Stimulated activated CD4-positive, alpha-beta T cell treated with anti-CD3 and anti-CD28 coated beads, TNF-alpha, amount 100 ng/mL, for 48 hours (primary cell): ENCODE results near the gene IL22RA1.

ENCODE experiments used
- DNase-seq, 3 donors: peaks; one replicate each; pipeline ENCODE4 v3.0.0-alpha.2; 2020; ENCODE audit warnings: low read depth in 3 of 3

IL22RA1 gene

DNA sequence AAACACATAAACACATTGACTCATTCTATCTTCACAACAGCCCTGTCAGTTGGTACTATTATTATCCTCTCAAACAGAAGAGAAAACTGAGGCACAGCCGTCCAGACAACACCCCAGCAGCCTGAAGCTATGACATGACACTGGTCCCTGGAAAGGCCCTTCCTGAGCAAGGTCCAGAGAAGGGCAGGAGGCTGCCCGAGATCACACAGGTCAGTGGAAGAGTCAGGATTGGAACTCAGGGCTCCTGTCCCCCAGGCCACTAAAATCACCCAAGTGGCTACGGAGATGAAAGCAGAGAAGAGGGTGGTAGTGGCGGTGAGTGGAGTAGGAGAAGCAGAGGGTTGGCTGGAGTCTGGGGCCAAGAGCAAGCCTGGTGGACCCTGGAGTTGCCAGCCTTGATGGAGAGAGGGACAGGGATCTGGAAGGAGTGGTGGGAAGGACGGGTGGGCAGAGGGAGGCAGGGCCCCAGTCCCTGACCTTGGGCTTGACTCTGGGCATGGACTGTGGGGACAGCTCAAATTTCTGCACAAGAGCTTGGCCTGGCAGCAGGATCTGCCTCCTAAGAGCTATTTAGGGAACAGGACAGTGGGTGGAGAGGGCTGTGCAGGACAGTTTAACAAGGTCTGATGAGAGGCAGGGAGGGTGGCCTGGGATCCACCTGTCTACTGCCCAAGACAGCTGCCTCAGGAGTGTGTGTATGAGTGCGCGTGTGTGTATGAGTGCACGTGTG is 46.8 kb downstream of the IL22RA1 start:
- DNase-seq: no peak

DNA sequence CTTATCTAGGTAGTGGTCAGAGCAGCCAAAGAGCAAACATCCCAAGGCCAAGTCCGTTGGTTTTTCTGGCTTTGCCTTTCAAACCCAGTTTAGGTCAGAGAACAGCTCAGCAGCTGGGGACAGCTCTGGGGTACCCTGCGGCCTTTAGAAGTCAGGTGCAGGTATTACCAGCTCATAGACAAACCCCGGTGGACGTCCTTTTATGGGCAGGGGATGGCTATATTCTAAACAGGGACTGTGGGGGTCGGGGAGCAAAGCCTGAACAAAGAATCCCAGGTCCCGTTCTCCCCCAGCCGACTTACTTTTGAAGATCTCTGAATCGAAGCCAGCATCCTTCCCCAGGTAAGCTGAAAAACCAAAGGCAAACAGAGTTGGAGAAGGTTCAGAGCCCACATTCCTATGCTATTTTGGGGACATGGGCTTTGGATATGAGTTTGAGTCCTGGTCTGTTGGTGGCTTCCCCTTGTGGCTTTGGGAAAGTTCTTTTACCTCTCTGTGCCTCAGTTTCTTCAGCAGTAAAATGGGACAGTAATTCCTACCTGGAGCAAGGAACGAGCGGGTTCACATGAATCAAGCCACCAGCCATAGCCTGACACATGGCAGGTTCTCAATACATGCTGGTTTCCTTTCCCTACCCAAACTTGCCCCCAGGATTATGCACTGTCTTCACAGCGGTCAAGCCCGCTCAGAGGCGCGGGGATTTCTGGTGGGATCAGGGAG is 47.6 kb downstream of the IL22RA1 start:
- DNase-seq: no peak

DNA sequence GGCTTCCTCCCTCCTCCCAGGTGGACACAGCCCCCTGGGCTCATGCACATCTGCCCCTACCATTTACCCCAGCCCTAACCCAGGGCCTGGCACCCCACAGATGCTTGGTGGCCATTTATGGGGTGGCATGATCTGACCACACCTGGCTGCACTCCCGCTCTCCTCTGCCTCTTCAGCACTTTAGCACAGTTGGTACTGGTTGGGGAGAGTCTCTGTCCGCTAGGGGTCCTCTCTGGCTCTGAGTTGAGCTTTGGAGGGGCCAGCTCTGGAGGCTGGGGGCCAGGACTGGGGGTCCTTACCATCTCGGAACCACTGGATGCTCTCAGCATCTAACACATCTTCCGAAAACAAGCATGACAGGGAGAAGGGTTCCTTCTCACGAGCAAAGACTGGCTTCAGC is 48.4 kb downstream of the IL22RA1 start:
- DNase-seq: no peak

DNA sequence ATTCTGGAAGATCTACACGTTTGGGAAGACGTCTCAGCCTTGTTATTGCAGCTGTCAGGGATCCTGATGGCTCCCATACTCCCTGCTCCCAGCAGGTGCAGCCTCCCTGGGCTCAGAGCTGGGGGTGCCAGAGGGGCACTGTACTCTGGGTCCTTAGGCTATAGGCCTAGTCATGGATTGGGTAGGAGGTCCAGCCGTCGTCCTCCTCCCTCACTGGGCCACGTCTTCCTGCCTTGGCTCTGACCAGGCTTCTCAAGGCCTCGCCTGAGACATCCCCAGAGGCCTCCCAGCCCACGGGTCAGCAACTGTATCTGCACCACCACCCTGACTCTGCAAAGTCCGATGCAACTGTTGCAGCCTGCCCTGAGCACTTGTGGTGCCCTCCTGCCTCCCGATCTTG is 49.2 kb downstream of the IL22RA1 start:
- DNase-seq: no peak

DNA sequence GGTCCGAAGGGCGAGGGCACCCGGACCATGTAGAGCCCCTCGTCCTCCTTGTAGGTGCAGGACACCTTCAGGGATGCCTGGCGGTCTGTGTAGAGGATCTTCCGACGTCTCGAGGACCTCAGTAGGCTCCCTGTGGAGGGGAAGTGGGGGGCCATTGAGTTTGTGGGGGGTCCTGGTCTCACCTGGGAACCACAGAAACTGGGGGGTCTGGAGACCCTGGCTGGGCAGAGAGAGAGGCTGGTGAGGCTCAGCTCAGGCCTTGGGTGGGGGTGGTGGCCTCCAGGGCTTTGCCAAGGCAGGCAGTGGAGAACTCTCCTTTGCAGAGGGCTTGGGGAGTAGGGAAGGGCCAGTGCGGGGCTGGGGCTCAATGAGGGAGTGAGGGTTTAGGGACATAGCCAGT is 50.0 kb downstream of the IL22RA1 start:
- no peak for DNase-seq

DNA sequence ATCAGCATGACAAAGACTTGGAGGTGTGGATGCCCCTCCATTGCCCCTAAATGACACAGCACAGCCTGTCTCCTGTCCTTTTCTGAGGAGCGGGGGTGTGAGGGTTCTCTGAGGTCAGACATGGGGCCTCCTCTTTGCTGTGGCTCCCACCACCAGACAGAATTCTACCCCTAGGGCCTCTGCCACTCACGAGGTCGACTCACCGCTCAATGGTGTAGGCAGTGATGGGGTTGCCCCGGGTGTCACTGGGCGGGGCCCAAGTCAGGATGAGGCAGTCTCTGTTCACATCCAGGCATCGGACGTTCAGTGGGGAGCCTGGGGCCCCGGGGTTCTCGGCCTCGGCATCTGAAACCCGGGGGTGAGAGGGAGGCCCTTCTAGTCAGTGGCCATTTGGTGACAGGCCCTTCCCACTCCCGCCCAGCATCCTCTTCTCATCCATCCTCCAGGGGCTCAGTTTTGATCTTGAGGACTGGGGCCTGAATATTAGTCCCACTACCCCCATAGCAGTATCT is 50.9 kb downstream of the IL22RA1 start:
- DNase-seq: no peak

DNA sequence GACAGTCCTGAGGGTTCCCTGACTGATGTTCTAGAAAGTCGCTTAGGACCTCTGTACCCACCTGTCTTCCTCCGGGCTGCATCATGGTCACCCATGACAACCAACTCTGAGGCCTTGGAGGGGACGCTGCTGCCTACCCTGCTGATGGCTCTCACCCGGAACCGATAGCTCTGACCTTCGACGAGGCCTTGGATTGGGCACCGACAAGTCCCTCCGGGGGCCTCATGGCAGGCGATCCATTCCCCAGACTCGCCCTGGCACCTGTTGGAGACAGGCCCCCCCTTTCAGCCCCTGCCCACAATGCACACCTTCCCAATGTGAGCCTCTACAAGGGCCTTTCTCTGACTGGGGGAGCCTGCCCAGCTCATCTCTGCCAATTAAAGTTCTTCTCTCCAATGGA is 52.2 kb downstream of the IL22RA1 start:
- no peak for DNase-seq

DNA sequence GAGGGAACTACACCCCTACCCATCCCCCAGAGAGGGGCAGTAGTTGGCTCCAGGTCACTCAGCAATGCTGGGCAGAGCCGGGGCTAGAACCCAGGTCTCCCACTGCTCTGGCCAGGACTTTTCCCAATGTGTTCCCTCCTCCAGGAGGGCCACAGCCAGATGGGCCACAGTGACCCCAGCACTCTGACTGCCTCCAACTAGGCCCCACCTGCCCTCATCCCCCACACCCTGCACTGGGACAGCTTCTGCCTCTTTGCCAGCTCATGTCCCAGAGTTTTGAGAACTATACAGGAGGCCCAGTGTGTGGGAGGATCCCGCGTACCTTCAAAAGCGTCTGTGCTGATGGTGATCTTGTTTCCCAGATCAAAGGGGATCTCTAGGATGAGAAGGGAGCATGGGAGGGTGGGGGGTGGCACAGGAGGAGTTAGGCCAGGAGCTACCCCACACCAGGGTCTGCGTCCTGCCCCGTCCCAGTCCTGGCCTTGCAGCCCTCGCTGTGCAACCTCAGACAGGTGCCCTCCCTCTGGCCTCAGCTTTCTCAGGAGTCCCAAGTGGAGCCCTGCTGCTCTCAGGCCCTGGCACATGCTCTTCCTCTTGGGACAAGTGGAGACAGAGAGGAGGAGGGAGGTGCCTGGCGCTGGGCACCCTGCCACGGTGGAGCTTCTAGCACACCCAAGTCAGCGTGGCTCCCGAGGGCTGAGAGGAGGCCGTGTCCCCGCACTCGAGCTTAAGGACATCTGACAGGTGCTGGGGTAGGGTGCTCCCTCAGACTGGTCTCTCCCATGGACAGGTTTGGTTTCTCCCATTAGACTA is 53.0 kb downstream of the IL22RA1 start:
- no peak for DNase-seq

DNA sequence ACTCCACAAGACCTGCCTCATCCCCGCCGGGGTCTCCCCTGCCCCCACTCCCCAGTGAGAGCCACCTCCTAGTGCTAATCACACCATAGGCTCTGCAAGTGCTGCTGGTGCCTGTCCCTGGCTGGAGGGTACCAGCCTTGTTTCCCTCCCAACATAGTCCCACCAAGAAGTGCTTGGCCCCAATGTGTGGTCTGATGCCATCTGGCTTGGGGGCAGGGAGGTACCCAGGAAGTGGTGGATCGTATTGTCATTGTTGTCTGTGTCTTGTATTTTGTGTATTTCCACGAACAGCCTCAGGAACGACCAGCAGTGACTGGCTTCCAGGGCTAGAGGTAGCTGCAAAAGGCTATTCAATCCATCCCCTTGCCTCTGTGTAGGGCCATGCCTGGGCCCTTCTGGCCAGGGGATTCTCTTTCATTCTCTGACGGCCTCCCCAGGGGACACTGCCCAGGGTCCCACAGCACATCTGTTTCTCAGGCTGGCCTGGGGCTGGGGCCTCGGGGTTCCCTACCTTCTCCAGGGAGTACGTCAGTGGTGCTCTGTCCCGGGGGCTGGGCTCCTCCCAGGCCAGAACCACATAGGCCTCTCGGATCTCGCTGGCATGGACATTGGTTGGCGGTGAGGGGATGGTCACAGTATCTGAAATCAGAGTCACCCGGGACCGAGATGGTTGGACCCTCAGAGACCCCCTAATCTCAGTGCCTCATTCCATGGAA is 53.8 kb downstream of the IL22RA1 start:
- DNase-seq: no peak

DNA sequence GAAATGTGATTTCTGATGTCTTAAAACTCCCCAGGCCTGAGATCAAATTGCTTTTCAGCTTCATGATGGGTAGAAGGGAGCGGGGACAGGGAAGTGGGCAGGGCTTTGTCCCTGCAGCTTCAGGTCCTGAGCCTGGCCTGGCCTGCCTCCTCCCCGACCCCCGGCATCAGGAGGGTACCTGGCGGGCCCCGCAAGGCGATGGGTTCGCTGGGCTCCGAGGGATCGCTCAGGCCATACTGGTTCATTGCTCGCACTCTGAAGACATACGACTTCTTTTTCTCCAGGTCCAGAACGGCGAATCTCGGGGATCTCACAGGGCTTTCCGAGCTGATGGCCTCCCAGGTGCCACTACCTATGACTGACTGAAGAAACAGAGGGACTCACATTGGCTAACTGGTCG is 56.5 kb downstream of the IL22RA1 start:
- no peak for DNase-seq

DNA sequence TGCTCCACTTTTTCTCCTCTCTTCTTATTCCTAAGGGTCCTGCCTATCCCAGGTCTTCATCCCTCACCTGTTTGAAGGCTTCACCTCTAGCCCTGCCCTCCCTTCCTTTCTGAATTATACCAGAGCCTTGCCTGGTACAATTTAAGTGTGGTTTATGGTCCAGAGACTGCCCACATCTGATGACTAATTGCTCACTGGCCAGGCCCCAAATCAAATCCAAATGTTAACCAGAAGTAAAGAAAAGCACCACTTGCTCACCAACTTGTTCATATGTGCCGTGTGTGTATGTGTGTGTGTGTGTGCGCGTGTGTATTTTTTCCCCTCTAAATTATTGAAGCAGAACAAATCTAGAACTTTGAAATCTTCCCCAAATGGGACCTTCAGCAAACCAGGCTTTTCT is 57.4 kb downstream of the IL22RA1 start:
- DNase-seq: no peak

DNA sequence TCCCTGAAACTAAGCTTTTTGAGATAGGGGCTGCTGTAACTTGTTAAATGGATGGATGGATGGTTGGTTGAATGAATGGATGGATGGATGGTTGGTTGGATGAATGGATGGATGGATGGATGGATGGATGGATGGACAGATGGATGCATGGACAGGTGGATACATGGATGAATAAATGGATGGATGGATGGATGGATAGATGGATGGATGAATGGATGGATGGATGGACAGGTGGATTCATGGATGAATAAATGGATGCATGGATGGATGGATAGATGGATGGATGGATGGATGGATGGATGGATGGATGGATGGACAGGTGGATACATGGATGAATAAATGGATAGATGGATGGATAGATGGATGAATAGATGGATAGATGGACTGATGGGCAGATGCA is 57.9 kb downstream of the IL22RA1 start:
- DNase-seq: no peak

DNA sequence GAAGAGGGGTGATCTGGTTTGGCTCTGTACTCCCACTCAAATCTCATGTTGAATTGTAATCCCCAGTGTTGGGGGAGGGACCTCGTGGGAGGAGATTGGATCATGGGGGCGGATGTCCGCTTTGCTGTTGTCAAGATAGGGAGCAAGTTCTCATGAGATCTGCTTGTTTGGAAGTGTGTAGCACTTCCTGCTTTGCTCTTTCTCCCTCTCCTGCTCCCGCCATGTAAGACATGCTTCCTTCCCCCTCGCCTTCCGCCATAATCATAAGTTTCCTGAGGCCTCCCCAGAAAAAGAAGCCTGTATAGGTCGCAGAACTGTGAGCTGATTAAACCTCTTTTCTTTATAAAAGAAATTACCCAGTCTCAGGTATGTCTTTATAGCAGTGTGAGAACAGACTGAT is 58.9 kb downstream of the IL22RA1 start:
- DNase-seq: no peak

DNA sequence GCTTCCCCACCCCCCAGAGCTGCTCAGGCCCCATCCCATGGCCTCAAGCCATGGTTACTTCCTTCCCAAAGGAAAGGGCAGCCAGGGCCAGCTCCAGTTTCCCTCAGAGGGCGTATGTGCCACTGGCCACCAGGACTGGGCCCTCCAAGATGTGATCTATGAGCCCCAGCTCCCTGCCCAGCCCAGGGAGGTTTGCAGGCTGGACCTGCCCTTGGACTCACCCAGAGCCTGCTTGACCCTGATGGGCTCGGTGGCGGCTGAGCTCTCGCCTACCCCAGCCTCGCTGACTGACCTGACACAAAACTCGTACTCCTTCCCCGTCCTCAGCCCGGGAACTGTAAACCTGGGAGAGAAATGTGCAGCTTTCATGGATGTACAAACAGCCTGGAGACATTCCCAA is 60.6 kb downstream of the IL22RA1 start:
- no peak for DNase-seq

DNA sequence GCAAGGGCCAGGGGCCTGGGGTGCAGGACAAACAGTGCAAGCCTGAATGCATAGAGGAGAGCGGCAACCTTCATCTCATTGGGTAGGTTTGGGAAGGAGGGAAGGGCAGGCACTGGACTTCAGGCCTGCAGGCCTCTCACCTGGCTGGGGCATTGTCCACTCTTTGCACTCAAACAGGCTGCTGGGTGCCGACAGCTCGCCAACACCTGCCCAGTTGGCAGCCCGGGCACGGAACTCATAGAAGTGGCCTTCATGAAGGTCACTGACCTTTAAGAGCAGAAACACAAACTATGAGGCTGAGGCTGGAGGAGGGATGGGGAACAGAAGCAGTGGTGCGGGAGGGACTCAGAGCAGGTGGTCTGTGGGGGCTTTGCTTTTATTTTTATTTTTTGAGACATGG is 61.8 kb downstream of the IL22RA1 start:
- no peak for DNase-seq

DNA sequence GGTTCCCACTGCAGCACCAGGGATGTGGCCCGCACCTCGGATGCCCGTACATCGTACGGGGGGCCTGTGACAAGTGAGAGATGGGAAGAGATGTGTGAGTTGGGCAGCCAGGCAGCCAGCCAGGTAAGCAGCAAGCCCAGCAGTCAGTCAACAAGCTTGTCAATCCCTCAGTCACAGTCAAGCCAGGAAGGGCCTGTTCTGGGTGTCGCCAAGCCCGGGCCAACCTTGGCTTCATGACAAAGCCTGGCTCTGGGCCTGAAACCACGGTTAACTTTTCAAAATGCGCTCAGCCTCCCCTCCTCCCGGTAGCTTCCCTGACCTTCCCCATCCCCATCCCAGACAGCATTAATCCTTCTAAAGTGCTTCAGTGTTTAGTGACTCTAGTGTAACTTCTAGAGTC is 62.8 kb downstream of the IL22RA1 start:
- DNase-seq: no peak

DNA sequence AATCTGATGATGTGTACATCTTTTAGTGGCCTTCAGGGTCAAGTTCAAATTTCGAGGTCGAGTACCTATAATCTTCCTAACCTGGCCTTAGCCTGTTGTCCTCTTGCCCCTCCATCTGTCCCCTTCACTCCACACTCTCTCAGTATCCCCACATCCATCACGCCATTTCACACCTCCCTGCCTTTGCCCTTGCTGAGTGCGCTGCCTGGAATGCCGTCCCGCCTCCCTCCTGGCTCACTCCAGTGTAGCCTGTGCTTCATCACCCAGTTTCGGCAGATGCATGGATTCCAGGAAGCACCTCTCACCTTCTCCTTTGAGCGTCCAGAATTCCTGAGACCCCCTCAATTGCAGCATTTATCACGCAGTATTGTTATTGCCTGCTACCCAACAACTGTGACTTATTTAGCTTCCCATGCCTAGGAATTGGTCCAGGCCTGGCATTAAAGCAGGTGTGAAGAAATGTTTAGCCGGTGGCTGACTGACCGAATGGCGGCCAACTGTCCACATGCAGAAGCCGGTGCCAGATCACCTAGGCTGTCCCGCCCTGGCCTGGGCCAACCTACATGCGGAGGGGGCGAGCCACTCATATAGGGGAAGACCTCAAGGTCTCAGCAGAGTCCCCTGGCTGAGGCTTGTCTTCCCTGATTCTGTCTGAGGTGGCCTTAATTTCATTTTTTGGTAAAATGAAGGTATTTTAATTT is 65.5 kb downstream of the IL22RA1 start:
- no peak for DNase-seq

DNA sequence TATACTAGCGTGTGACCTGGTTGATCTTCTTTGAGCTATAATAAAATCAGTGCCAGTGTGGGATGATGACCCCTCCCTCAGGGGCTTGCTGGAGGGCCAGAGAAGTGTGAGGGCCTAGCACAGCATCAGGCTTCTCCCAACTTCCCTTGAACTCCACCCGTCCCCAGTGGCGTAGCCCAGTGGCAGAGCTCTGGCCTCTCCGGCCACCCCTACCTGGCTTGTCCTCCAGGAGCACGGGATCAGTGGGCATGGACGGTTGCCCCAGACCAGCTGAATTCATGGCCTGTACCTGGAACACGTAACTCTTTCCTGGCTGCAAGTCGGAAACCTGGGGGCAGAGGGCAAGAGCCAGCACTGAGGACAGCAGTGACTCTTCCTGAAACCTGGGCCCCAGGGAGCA is 67.0 kb downstream of the IL22RA1 start:
- DNase-seq: no peak

DNA sequence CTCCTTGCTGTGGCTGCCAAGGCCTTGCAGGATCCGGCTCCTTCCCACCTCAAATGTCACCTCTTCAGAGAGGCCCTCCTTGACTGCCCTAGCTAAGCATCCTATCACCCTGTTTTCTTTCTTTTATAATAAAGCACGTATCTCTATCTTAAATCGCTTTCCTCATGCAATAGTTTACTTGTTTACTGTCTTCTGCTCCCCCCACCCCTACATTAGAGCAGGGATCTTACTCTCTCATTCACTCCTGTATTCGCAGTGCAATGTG is 67.4 kb downstream of the IL22RA1 start:
- no peak for DNase-seq

DNA sequence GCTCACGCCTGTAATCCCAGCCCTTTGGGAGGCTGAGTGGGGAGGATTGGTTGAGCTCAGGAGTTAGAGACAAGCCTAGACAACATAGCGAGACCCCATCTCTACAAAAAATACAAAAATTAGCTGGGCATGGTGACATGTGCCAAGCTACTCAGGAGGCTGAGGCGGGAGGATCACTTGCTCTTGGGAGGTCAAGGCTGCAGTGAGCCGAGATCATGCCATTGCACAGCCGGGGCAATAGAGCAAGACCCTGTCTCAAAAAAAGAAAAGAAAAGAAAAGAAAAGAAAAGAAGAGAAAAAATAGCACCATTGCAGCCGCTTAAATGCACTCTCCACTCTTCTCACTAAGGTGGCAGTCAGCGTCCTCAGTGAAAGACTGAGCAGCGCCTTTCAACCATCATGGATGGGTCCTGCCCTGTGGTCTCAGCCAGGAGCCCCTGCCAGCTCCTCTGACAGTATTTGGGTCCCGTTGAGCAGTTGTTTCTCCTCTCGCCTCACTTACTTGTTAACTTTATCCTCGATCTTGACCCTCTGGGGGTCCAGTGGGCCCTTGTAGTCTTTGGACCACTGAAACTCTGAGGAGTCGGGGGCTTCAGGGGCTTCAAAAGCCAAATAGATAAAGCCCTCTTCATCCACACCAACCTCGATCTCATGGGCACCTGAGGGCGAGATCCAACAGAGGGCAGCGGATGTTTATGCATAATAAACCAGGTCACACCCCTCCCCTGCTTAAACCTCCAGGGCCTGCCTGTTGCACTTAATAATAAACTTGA is 67.9 kb downstream of the IL22RA1 start:
- no peak for DNase-seq

DNA sequence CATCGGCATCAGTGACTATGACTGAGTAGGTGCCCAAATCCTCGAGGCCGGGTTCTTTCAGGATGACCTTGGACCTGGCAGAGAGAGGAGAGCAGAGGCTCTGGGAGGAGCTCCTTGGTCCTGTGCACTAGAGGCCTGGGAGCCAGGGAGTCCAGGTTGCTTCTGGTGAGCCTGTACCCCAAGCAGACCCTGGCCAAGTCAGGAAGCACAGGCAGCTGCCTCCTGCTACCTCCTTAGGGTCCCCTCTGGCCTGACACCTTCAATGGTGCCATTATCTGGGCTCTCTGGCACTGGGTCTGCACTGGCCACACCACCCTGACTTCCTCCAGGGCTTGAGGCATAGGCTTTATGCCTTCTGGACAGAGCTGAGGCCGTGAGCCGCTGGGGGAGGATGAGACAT is 68.7 kb downstream of the IL22RA1 start:
- DNase-seq: no peak
